Right hindlimb (tissue), 1 donor: ENCODE data around the gene RNF175.

Experiments used
- DNase-seq: peaks from one replicate; pipeline ENCODE4 v3.0.0-alpha.2; 2018

The RNF175 gene

DNA sequence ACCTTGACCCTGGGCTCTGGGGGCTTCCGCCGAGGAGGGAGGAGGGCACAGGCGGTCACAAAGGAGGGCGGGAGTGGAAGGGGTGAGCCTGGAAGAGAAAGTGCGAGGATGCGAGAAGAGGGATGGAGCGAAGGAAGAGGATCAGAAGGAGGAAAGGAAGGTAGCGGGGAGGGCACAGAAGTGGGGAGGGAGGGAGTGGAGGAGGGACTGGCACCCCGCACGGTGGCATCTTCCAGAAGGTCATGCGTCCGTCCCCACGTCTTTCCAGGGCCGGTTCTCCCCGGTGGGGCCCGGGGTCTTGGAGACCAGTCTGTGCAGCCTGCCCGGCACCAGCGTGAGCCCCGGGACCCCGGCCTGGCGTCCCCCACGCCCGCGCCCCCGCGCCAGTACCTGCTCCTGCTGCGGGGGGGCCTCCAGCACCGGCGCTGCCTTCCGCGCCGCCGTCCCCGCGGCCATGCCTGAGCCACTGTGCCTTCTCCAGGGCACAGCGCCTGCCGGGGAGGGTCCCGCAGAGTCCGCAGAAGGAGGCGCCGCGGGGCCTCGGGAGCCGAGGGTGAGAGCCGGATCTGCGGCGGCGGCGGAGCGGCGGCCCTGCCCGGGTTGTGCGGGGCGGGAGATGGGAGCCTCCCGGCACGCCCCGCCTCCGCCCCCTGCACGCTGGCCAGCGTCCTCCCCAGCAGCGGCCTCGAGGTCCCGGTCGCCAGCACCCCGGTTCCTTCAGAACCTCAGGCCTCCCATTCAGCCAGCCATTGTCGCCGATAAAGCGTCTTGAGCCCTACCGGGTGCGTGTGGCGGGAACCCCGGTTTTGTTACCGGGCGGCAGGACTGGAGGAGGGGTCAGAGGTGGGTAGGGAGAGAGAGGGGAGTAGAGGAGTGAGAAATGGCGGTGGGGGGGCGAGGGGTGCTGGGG, at the start of gene RNF175:
Gene RNF175 (minus strand): TSS at position 618 of the 910 bp plus-strand sequence. CDS start 162 bp downstream, at position 456.
- DNase-seq, result peak; percentile 49

DNA sequence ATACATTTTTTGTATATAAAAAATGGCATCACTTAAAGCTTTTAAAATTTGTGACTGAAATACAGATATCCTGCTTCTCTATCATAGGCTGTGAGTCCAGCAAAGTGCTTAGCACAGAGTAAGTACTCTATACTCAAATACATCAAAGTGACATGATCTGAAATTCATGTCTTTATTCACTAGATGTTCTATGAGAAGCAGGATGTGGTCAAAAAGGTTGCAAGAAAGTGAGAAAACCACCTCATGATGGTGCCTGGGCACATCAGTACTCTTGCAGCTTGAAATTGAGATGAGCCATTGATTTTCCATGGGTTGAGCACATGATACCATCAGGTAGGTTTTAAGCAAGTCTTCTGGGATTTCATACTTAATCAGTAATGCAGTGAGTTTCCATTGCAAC, 49.5 kb upstream of the RNF175 start:
- no peak for DNase-seq

DNA sequence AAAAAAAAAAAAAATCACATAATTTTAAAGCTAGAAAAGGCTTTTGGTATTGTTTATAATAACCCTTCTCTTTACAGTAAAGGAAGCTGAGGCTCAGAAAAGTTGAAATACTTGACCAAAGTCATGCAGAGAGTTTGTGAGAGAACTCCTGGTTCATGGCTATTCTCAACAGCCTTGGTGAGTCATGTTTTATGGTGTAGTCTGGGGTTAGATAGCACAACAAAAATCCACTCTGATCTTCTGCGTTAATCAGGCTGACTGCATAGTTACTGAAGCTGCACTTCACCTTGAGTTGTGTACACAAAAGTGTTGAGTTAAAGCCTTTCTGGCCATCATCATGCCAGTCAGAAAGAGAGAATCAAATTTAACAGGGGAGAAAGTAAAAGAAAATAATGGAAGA, 48.4 kb upstream of the RNF175 start:
- no peak for DNase-seq

DNA sequence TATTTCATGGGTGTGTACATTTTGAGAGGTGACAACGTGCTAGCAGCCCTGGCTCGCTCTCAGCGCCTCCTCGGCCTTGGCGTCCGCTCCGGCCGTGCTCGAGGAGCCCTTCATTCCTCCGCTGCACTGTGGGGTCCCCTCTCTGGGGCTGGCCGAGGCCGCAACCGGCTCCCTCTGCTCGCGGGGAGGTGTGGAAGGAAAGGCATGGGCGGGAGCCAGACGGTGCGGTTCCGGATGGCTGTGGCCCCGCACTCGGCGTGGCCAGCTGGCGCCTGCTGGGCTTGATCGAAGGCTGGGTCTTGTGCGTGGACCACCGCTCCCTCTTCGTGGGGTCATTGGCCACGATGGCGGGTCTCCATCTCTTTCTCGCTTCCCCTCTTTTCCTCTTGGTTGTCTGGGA, 46.2 kb upstream of the RNF175 start:
- DNase-seq, result no peak

DNA sequence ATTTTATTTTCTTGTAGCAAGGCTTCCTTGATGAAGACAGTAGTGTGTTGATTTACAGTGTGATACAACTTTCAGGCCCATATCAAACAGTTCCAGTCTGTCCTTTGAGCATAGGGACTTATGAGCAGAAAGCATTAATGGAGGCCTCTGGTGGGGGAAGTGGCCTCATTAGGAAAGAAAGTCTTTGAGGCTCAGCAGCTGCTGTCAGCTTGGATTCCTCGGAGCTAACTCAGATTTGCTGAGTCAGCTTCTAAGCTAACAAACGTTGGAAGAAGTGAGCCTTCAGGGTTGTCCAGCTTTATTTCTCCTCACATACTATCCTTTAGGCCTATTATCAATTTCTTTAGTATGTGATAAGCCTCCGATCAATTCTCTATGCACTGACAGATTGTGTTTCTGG, 44.9 kb upstream of the RNF175 start:
- DNase-seq, result no peak

DNA sequence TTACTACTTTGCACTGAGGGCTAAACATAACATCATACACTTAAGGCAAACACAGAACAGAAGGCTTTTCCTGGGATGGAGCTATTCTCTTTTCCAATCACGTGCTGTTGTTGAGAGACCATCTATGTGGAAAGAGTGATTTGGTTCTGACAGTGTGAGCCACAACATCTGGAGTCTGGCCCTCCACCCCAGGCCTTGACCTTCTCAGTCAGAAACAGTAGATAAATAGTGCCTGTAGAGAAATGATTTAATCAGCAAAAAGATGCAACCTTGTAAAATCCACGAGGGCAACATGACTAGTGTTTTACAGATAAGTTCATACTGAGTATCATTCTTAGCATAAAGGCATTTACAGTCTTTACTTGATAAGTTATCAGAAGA, 39.9 kb upstream of the RNF175 start:
- DNase-seq, result no peak

DNA sequence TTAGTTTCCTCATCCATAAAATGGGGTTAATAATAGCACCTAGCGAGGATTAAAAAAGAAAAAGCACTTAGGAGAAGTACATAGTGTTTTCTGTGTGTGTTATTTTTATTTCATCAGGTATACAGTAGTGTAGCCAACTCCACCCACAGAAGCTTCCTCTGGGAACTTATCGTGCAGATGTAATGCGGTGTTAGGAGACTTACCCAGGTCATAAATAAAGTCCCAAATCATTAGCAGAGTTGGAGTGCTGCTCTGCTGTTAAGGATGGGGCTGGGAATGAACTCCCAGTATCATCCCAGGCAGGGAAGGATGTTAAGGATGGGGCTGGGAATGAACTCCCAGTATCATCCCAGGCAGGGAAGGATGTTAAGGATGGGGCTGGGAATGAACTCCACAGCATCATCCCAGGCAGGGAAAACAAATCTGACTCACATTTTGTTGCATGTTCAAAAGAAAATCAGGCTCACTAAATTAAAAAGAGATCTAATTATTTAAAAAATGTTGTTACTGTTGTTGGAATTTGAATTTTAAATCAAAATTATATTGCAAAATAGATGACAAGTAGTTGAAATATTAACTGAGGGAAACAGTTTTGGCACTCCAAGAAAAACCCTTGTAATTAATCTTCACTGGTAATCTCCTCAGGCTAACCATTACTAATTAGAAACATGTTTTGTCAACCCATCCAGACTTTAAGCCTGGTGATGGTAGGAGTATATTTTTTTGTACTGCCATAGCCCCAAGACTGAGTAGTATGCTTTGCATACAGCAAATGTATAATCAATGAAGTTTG, 39.3 kb upstream of the RNF175 start:
- no peak for DNase-seq

DNA sequence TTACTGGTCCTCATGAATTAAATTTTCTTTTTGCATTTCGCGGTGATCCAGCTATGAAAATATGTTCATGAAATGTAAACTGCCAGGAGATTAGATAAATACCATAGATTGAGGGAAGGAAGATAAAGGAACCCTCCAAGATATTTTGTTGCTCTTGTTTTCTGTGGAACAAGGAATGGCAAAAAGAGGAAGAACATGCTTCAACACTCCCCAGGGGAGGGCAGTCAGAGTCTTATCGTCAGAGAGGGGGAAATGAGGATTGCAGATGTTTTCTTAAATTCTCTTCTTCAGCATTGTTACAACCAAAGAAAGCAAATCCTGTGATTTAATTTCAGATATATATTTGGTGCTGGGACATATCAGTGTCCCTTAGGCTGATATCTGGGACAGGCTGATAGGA, 38.6 kb upstream of the RNF175 start:
- no peak for DNase-seq

DNA sequence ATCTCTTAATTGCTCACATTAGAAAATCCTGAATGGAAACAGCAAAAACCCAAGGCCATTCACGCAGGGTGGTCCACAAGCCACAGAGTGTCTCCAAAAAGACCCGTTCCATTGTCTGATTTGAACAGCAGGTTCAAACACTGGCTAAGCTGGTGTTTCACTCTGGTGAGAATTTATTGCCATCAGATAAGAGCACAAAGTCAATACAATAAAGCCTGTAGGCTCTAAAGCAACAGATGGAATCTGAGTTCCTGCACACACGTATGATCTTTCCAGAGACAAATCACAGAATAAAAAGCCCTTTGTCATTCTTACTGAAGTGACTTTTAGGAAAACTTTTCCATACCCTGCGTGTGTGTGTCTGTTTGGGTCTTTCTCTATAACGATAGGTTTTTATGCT, 34.2 kb upstream of the RNF175 start:
- no peak for DNase-seq

DNA sequence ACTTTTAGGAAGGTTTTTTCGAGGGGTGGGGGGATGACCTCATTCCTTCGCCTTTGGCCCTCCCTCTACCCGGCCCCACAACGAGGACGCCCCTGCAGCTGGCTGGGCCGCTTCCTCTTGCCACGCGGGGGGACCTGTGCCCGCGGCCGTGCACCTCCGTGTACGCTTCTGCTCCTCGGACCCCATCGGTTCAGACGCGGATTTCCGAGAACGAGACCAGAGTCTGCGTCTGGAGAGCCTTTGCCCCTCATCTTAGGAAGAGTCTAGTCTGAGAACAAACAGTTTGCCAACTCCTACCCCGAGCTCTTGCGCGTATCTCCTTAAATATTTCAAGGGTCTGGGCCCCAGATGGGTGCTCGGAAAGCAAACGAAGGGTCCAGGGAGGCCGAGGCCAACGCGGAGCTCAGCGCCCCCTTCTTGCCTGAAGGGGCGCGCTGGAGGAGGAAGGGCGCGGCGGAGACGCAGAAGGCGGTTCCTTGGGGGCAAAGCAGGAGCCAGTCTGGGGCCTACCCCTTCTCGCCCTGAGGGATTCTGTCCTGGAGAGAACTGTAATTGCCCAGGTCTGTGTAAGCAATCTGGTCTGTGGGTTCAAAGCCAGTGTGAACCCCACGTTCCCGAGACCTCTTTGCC, 32.9 kb upstream of the RNF175 start:
- no peak for DNase-seq

DNA sequence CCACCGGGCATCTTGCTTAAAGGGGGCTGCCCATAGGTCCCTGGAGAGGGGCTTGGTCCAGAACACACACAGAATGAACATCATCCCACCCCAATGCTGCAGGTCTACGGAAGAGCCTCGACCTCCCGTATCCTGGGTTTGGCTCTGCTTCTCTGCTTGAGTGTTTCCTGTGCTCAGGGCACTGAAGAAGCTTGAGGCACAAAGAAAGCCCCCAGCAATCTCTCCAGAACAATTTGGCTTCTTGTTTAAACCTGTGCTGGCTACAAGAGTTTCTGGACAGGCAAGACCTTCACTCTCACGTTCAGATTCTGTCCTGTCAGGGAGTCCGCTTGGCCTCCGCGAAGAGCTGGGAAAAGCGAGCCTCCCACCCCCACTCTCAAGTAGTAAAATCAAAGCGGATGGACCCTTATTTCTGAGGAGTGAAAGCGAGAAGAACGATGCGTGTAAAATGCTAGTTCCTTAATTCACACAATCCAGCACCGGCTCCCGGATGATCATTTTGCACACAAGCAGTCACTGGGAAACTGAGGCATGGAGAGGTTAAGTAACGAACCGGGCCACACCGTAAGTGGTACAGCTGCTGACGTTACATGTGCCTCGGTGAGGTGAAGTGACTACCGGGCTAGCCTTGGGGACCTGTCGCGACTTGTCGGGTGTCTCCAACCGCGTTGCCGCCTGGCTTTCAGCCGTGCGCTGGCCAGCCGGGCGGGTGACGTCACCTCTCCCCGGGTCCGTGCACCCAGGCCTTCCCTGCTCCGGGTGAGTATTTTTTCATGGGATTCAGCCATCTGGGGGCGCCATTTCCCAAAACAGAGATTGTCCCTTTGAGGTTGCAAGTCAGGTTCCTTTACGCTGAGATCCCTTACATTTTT, 32.2 kb upstream of the RNF175 start:
- DNase-seq, result peak; percentile 91

DNA sequence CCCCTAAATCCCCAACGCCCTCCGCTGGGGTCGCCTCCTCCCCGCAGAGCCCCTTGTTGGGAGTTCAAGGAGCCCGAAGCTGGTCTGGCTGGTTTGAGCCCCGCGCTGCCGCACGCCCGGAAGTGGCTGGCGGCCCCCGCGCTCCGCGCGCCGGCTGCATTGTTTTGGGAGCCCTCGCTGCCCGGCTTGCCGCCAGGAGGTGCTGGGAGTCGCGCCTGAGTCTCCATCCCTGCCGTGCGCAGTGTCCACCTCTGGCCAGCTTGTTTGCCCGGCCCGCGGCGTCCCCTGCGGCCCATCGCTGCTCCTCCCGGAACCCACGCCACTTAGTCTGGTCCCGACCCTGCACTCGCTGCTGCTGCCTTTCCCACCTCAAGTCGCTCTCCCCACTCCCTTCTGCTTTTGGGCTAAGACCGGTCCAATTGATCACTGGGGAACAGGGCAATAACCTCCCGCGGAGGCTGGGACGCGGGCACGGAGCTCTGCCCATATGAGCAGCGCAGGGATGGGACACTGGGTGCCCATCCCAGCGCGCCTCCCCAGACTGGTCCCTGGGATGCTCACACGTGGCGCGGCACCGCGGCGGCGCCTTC, 31.2 kb upstream of the RNF175 start:
- DNase-seq, result peak; percentile 67

DNA sequence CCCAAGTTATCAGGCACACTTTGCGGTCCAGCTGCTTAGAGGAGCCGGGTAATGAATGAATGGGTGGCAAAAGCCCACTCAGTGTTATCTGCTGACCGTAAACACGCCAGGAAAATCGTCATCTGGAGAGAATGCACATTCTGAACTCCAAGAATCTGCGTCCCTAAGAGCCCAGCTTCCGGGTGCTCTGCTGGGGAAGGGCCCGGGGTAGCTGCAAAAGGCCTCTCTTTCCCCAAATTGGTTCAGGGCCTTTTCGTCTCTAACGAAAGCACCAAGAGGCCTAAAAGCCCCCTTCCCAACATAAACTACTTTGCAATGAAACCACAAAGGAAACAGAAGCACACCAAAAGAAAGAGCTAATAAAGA, 30.7 kb upstream of the RNF175 start:
- no peak for DNase-seq

DNA sequence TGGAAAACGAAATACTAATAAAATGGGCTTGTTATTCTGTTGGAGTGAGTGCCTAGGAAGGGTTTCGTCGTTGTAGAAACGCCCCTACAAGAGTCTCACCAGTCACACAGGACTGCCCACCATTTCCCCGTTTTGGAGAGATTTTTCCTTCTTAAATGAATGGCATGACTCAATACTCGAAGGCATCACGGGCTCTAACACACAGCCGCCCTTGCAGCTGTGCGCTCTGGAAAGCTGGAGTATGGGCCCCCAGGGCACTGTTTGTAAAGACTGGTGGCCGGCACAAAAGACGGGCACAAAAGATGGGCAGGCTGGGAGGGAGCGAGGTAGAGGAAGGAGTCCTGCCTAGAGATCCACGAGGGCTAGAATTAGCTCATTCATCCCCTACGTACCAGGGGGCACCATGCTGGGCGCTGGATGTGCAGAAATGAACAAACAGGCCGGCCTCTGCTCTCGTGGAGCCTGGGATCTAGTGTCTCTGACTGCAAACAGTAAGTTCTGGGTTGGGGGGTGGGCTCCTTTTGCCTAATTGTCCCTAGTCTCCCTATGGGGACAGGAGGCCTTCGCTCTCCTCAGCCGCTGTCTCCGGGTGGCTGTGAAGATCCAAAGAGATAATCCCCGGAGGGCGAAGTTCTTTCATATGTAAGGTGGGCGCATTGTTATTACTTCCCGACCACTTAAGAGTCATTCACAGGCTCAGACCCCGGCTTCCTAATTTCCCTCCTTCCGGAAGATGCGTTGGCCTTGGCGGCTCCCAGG, 30.1 kb upstream of the RNF175 start:
- DNase-seq, result peak; percentile 45

DNA sequence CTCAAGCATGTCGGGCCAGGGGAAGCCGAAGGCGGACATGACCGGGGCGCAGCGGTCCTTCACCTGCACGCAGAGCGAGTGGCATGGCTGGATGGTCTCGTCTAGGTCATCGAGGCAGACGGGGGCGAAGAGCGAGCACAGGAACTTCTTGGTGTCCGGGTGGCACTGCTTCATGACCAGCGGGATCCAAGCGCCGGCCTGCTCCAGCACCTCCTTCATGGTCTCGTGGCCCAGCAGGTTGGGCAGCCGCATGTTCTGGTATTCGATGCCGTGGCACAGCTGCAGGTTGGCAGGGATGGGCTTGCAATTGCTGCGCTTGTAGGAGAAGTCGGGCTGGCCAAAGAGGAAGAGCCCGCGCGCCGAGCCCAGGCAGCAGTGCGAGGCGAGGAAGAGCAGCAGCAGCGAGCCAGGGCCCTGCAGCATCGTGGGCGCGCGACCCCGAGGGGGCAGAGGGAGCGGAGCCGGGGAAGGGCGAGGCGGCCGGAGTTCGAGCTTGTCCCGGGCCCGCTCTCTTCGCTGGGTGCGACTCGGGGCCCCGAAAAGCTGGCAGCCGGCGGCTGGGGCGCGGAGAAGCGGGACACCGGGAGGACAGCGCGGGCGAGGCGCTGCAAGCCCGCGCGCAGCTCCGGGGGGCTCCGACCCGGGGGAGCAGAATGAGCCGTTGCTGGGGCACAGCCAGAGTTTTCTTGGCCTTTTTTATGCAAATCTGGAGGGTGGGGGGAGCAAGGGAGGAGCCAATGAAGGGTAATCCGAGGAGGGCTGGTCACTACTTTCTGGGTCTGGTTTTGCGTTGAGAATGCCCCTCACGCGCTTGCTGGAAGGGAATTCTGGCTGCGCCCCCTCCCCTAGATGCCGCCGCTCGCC, 28.8 kb upstream of the RNF175 start, which contains the start of gene SFRP2:
Gene SFRP2 (minus strand): TSS at position 671 of the 864 bp plus-strand sequence. CDS start 248 bp downstream, at position 423.
- DNase-seq, result peak; percentile 75

DNA sequence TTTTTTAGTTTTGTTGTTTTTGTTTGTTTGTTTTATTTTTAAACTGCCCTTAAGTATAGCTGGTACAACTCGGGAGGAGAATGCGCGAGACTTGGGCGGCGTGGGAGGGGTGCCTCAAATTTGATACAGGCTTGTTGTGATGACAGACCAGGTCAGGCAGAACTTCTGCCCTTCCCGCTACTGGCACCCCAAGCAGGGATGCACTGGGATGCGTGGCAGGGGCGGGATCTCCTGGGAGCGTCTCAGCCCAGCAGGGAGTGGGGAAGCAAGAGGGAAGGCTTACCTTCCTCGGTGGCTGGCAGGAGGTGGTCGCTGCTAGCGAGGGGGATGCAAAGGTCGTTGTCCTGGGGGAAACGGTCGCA, 28.2 kb upstream of the RNF175 start:
- DNase-seq, result no peak

DNA sequence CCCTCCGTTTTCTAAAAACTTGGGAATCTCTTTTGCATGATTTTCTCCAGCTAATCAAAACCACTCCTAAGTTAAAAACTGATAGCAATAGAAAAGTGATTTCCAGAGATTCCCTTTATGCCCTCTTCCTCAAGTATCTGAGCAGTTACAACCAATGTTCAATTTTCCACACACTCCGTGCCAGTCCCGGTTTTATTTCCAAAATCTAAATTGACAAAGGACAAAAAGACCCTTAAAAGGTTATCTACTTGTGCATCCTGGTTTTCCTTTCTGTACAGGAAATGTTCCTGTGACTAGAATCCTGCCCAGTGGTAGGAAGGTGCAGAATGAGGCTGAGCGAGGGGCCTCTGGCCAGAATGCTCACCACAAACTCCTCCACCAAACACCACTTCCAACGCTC, 27.8 kb upstream of the RNF175 start:
- no peak for DNase-seq

DNA sequence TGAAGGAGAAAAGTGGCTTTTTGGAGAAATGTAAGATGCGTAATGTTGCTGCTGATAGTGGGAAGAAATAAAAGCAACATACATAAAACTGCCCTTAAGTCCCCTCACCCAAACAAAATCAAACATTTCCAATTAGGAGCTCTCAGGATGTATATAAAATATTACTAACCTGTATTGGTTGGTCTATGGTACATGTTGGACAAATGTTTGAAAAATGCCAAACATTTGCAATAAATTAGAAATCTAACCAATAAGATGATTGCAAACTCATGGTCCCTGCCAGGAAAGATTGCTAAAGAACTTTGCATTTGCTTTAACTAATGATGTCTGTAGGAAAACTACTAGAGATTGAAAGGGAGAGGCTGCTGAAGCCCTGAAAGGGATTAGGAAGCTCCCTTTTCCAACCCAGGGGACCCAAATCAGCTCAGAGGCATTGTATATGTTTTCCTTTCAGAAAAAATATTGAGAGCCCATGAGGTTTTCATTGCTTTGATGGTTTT, 27.3 kb upstream of the RNF175 start:
- no peak for DNase-seq

DNA sequence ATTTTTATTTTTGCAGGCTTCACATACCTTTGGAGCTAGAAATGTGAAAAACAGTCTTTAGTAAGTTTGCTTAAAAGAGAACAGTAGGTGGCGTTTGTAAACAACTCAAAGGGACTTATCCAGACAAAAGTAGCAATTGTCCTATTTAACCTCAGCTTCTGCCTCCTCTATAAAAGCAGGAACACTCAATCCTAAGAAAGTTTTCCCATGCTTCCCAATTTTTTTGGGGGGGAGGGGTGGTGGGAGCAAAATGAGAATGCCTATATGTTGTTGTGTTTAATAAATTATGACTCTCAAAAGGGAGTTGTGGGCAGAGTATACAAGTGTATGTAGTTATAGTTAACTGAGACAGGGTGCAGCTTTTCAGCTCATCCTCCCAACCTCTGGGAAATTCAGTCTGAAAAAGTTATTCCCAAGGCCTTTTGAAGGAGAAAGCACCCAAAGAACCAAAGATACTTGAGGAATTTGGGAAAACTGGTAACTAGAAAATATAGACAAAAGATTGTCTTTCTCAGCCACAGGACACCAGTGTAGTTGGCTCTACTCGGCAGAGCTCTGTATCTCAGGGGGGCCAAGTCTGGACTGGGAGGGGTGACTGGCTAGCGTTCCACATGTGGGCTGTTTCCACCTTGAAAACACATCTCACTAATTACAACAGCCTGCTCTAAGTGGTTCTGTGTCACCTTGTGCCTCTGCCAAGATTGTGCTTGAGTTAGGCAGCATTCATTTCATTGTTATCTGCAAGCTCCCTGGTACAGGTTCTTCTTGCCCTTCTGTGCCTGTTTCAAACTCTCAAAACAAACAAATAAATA, 26.3 kb upstream of the RNF175 start:
- DNase-seq, result no peak
